Measurements from ENCODE around the gene TRIP6. TPM values are rescaled to one million over a fixed set of nuclear protein-coding genes. Genes with fewer than 3 reads are reported as not detected.

Gene TRIP6
- total and polyA plus RNA-seq, 2 experiments from 2014 or later = 44.6 to 112 TPM

DNA sequence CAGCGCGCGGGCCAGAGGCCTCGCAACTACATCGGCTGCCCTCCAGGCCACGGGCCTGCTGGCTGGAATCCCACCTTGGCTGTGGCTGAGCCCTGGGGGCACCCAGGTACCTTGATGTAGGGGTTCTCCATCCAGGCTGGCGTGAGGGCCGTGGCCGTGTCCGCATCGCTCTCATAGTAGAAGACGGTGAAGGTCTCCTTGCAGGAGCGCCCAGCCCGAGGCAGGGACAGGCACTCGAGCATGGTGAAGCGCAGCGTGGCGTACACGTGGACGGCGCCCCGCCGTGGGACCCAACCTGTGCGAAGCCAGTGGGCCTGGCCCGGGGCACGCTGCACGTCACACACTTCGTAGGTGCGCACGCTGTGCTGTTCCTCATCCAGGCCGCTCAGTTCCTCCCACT lies 43.7 kb upstream of the TRIP6 start (continued):
- TF ChIP-seq NANOG (IDR thresholded peaks at IDR 0.05; ENCODE audit: borderline replicate concordance) (no peak), ZNF114 (CRISPR knock-in tag; IDR thresholded peaks at IDR 0.05) (no peak), POLR2AphosphoS5 (IDR thresholded peaks at IDR 0.05; ENCODE audit: low read depth) (no peak)
- TF ChIP-seq, protein P1, sequence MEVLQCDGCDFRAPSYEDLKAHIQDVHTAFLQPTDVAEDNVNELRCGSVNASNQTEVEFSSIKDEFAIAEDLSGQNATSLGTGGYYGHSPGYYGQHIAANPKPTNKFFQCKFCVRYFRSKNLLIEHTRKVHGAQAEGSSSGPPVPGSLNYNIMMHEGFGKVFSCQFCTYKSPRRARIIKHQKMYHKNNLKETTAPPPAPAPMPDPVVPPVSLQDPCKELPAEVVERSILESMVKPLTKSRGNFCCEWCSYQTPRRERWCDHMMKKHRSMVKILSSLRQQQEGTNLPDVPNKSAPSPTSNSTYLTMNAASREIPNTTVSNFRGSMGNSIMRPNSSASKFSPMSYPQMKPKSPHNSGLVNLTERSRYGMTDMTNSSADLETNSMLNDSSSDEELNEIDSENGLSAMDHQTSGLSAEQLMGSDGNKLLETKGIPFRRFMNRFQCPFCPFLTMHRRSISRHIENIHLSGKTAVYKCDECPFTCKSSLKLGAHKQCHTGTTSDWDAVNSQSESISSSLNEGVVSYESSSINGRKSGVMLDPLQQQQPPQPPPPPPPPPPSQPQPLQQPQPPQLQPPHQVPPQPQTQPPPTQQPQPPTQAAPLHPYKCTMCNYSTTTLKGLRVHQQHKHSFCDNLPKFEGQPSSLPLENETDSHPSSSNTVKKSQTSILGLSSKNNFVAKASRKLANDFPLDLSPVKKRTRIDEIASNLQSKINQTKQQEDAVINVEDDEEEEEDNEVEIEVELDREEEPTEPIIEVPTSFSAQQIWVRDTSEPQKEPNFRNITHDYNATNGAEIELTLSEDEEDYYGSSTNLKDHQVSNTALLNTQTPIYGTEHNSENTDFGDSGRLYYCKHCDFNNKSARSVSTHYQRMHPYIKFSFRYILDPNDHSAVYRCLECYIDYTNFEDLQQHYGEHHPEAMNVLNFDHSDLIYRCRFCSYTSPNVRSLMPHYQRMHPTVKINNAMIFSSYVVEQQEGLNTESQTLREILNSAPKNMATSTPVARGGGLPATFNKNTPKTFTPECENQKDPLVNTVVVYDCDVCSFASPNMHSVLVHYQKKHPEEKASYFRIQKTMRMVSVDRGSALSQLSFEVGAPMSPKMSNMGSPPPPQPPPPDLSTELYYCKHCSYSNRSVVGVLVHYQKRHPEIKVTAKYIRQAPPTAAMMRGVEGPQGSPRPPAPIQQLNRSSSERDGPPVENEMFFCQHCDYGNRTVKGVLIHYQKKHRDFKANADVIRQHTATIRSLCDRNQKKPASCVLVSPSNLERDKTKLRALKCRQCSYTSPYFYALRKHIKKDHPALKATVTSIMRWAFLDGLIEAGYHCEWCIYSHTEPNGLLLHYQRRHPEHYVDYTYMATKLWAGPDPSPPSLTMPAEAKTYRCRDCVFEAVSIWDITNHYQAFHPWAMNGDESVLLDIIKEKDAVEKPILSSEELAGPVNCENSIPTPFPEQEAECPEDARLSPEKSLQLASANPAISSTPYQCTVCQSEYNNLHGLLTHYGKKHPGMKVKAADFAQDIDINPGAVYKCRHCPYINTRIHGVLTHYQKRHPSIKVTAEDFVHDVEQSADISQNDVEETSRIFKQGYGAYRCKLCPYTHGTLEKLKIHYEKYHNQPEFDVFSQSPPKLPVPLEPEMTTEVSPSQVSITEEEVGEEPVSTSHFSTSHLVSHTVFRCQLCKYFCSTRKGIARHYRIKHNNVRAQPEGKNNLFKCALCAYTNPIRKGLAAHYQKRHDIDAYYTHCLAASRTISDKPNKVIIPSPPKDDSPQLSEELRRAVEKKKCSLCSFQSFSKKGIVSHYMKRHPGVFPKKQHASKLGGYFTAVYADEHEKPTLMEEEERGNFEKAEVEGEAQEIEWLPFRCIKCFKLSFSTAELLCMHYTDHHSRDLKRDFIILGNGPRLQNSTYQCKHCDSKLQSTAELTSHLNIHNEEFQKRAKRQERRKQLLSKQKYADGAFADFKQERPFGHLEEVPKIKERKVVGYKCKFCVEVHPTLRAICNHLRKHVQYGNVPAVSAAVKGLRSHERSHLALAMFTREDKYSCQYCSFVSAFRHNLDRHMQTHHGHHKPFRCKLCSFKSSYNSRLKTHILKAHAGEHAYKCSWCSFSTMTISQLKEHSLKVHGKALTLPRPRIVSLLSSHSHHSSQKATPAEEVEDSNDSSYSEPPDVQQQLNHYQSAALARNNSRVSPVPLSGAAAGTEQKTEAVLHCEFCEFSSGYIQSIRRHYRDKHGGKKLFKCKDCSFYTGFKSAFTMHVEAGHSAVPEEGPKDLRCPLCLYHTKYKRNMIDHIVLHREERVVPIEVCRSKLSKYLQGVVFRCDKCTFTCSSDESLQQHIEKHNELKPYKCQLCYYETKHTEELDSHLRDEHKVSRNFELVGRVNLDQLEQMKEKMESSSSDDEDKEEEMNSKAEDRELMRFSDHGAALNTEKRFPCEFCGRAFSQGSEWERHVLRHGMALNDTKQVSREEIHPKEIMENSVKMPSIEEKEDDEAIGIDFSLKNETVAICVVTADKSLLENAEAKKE (CRISPR knock-in tag; IDR thresholded peaks at IDR 0.05) = no peak

DNA sequence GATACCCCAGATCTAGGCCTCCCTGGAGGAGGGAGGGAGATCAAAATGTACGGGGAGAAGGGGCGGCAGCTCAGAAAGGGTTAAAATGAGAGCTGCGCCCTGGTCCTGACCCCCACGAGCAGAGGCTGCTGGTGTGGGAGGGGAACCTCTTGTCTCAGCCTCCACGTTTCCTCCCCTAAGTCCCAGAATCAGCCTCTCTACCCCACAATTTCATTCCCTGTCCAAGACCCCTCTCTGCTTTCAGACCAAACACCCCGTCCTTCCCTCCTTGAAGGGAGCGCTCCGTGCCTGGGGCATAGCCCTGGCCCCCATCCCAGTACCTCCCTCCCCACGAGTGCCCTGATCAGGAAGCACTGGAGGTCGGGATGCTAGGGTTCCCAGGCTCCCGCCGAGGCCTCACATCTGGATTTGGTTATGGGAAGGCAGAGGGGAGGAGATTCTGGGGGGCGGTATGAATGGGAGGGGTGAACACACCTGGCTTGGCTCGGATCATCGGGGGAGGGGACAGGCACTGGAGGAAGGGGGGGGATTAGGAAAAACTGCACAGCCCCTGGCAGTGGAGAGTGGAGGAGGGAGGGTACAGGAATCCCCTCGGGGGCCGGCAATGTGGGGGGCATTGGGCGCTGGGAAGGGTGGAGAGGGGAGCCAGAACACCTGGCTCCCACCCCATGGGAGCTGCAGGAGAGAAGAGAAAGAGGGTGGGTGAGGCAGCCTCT lies 42.5 kb upstream of the TRIP6 start:
- peaks cover 21% of the 10 kb centered on the region for H3K27me3 Mint-ChIP-seq (ENCODE audit: insufficient read depth, low read depth, poor library complexity)
- no peak for TF ChIP-seq POLR2AphosphoS5 (IDR thresholded peaks at IDR 0.05; ENCODE audit: low read depth)
- TF ChIP-seq ZNF331 (CRISPR knock-in tag; IDR thresholded peaks at IDR 0.05; ENCODE audit: low read depth) = no peak
- no peak for TF ChIP-seq JUNB (IDR thresholded peaks at IDR 0.05; ENCODE audit: unreplicated experiment)
- TF ChIP-seq, protein P1 (CRISPR knock-in tag; IDR thresholded peaks at IDR 0.05) = no peak
- no peak for TF ChIP-seq EZH2phosphoT487 (IDR thresholded peaks at IDR 0.05; ENCODE audit: unreplicated experiment)
- Histone ChIP-seq H3K4me2 (peak overlapping the region; percentile 100), H4K20me1 (replicated peaks; ENCODE audit: insufficient read depth) (peaks cover 27% of the 10 kb centered on the region), H3K27me3 (ENCODE audit: insufficient read depth) (no peaks in the 10 kb centered on the region), H3K9me2 (ENCODE audit: insufficient read depth) (no peaks in the 10 kb centered on the region), H3K4me3 (peak overlapping the region; percentile 98), H2AFZ (no peak overlapping the region), H3K4me1 (ENCODE audit: insufficient read depth) (peaks cover 15% of the 10 kb centered on the region; the same call in 1 of the 2 replicates), H3K27ac (ENCODE audit: low read depth) (peak overlapping the region; percentile 19; the same call in 1 of the 2 replicates), H3F3A (replicated peaks; ENCODE audit: low read depth) (peaks cover 7% of the 10 kb centered on the region; the same call in 1 of the 2 replicates), H3K79me2 (replicated peaks; ENCODE audit: insufficient read depth) (peaks cover 46% of the 10 kb centered on the region), H3K36me3 (ENCODE audit: insufficient read depth) (peaks cover 27% of the 10 kb centered on the region)
- H3K36me3 Mint-ChIP-seq (ENCODE audit: low read depth) = peaks cover 64% of the 10 kb centered on the region
- no peak overlapping the region; the same call in 1 of the 2 replicates for H3K27ac Mint-ChIP-seq
- peaks cover 23% of the 10 kb centered on the region for H3K4me1 Mint-ChIP-seq
- DNase-seq (ENCODE audit: low spot score) = peak; percentile 20
- ATAC-seq = no peak
- no peaks in the 10 kb centered on the region for H3K9me3 Mint-ChIP-seq
- peak overlapping the region; percentile 97 for H3K4me3 Mint-ChIP-seq

Measured in GM23338 (cell line).